Thyroid gland (tissue), 4 donors: ENCODE data around the gene LRRIQ4. TPM values are rescaled to one million over a fixed set of nuclear protein-coding genes. Genes with fewer than 3 reads are reported as not detected.

ENCODE experiments used
- DNase-seq, 2 donors: peaks; one replicate each; pipeline ENCODE4 v3.0.0-alpha.2; 2019
- H3K27ac ChIP-seq, 3 donors: fragments of 200-600 bp; sonication (generic); 1 replicate in 2 of 3; 2 replicates in 1 of 3; pipeline ENCODE4 v1.5.1; 2016 to 2019; ENCODE audit warnings: mild to moderate bottlenecking in 1 of 3, moderate library complexity in 1 of 3
- H3K27me3 ChIP-seq: fragments of 200-600 bp; sonication (generic); one replicate; pipeline ENCODE4 v1.5.1; 2019
- H3K36me3 ChIP-seq, 2 donors: fragments of 200-600 bp; sonication (generic); one replicate each; pipeline ENCODE4 v1.5.1; 2016 to 2019
- H3K4me1 ChIP-seq, 2 donors: fragments of 200-600 bp; sonication (generic); one replicate each; pipeline ENCODE4 v1.5.1; 2017 to 2019
- H3K4me3 ChIP-seq, 3 donors: fragments of 200-600 bp; sonication (generic); replicated peaks in 1 of 3; 1 replicate in 2 of 3; 2 replicates in 1 of 3; pipeline ENCODE4 v1.5.1; 2016; ENCODE audit warnings: mild to moderate bottlenecking in 1 of 3
- H3K9me3 ChIP-seq: fragments of 200-600 bp; sonication (generic); one replicate; pipeline ENCODE4 v1.5.1; 2017
- CTCF ChIP-seq, 6 experiments: fragments of 200-600 bp in 3 of 6; fragments of 450-650 bp in 3 of 6; sonication (generic) in 3 of 6; IDR thresholded peaks; one replicate each; pipeline ENCODE4 v1.5.1; 2016 to 2019; ENCODE audit warnings: antibody characterized with exemption in 6 of 6, mild to moderate bottlenecking in 2 of 6, inconsistent platforms in 1 of 6, moderate library complexity in 1 of 6
- POLR2A ChIP-seq, 2 donors: fragments of 450-650 bp; IDR thresholded peaks; one replicate each; pipeline ENCODE4 v1.6.1; 2017; ENCODE audit warnings: antibody characterized with exemption in 2 of 2, mild to moderate bottlenecking in 2 of 2, moderate library complexity in 1 of 2
- WGBS, 2 donors: methylation state at CpG; one replicate each; pipeline ENCODE4 v1.1.5; 2017; 5-methylcytosine and 5-hydroxymethylcytosine counted together
- intact Hi-C: fragments of 100-400 bp; cut with DNase I; formaldehyde crosslinking; loops from one replicate; pipeline ENCODE4 v1.15.1; 2023
- total RNA-seq, 4 donors: library from RNA; depleted of rRNA; stranded (reverse); fragments of >200 nt; gene quantifications; one replicate each; pipeline ENCODE4 v1.2.3, GENCODE V29; 2016

LRRIQ4 gene
- total RNA-seq: under 1 TPM in 1 of 4 donors, not detected in 3; 0.29 TPM

GRCh38 chr3:169812332-169813235, at the start of gene LRRIQ4, which contains the start of gene LRRC34:
LRRIQ4 (plus strand) TSS chr3:169812870; CDS start chr3:169821922, 9,052 bp downstream.
LRRC34 (minus strand) TSS chr3:169812904; CDS start chr3:169812548, 356 bp downstream.
- intact Hi-C loops: no loop called here
- WGBS, 2 donors: 11 to 28% methylated on average over 9 to 14 of the region's 56 CpGs

DNA sequence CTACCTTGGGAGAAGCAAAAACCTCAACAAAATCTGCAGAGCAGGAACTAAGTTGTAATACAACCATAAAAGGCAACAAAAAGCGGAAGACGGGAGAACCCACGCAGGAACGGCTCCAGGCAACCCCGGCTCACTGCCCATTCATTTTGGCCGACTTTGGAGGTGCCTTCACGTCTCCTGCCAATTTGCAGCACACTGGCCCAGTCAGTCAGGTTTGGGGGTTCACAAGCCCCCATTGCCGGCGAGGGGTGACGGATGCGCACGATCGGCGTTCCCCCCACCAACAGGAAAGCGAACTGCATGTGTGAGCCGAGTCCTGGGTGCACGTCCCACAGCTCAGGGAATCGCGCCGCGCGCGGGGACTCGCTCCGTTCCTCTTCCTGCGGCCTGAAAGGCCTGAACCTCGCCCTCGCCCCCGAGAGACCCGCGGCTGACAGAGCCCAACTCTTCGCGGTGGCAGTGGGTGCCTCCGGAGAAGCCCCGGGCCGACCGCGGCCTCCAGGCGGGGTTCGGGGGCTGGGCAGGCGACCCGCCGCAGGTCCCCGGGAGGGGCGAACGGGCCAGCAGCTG, 48.3 kb upstream of the LRRIQ4 start:
- H3K4me3 ChIP-seq: peak overlapping the region; percentile 30 to 96 (median 75)
- peak overlapping the region; percentile 96 to 99 (median 98) for H3K27ac ChIP-seq
- H3K27me3 ChIP-seq: no peaks in the 10 kb centered on the region
- no peak for TF ChIP-seq POLR2A (IDR thresholded peaks at IDR 0.05)
- peak in 1 of 6 experiments; percentile 3 for TF ChIP-seq CTCF (IDR thresholded peaks at IDR 0.05)
- no peaks in the 10 kb centered on the region for H3K36me3 ChIP-seq
- peaks cover 6 to 11% of the 10 kb centered on the region in 2 donors for H3K4me1 ChIP-seq
- intact Hi-C loops: no loop called here
- 0 to 2% methylated on average over 26 to 28 of the region's 46 CpGs for WGBS, 2 donors
- no peaks in the 10 kb centered on the region for H3K9me3 ChIP-seq
- peak; percentile 49 to 54 for DNase-seq

More at GRCh38 chr3:169812332-169813235, at the start of gene LRRIQ4, which contains the start of gene LRRC34:
- Histone ChIP-seq H3K27ac (peak within 1 kb of the TSS; percentile 26 to 75 (median 61)), H3K4me3 (peak within 1 kb of the TSS; percentile 27 to 85 (median 78)), H3K9me3 (no peaks in the 10 kb centered on the region), H3K36me3 (no peaks in the 10 kb centered on the region), H3K4me1 (peaks cover 5 to 6% of the 10 kb centered on the region in 2 donors), H3K27me3 (no peaks in the 10 kb centered on the region)
- TF ChIP-seq CTCF (IDR thresholded peaks at IDR 0.05): no peak
- TF ChIP-seq POLR2A (IDR thresholded peaks at IDR 0.05): no peak
- DNase-seq: peak; percentile 78 to 80

DNA sequence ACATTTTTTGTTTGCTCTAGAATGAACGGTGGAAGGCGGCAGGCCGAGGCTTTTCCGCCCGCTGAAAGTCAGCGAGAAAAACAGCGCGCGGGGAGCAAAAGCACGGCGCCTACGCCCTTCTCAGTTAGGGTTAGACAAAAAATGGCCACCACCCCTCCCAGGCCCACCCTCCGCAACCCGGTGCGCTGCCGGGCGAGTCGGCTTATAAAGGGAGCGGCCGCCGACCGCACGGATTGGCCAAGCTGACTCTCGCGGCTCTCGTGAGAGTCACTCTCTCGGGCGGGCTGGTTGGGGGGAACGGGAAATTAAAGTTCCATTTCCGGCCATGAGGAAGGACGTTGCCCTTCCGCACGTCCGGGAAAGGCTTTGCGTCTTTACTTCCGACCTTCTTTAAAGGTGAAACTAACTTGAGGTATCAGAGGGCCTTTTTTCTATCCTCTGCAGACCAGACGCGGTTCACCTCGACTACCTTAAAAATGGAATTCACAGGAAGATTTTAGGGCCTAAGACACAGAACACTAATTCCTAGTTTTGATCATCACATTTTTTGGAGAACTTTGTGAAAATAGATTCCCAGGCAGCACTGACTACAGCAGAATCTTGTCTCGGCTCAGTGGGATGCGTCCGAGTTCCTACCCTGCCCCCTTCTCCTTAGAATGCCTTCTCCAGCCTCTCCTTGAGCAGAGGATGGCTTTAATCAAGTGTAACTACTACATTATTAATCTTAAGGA, 47.6 kb upstream of the LRRIQ4 start, which contains the start of gene TERC:
Gene TERC (minus strand): TSS at position 179 of the 731 bp plus-strand sequence.
- no peaks in the 10 kb centered on the region for H3K9me3 ChIP-seq
- WGBS, 2 donors: 5% methylated on average over 41 to 42 of the region's 42 CpGs
- H3K4me3 ChIP-seq: peak within 1 kb of the TSS; percentile 30 to 96 (median 75)
- H3K4me1 ChIP-seq: peaks cover 6 to 11% of the 10 kb centered on the region in 2 donors
- H3K36me3 ChIP-seq: no peaks in the 10 kb centered on the region
- peak; percentile 94 to 96 for DNase-seq
- no peaks in the 10 kb centered on the region for H3K27me3 ChIP-seq
- H3K27ac ChIP-seq: peak within 1 kb of the TSS; percentile 96 to 99 (median 98)
- TF ChIP-seq CTCF (IDR thresholded peaks at IDR 0.05): no peak
- peak; percentile 73 to 95 for TF ChIP-seq POLR2A (IDR thresholded peaks at IDR 0.05)
- intact Hi-C loops: no loop called here

DNA sequence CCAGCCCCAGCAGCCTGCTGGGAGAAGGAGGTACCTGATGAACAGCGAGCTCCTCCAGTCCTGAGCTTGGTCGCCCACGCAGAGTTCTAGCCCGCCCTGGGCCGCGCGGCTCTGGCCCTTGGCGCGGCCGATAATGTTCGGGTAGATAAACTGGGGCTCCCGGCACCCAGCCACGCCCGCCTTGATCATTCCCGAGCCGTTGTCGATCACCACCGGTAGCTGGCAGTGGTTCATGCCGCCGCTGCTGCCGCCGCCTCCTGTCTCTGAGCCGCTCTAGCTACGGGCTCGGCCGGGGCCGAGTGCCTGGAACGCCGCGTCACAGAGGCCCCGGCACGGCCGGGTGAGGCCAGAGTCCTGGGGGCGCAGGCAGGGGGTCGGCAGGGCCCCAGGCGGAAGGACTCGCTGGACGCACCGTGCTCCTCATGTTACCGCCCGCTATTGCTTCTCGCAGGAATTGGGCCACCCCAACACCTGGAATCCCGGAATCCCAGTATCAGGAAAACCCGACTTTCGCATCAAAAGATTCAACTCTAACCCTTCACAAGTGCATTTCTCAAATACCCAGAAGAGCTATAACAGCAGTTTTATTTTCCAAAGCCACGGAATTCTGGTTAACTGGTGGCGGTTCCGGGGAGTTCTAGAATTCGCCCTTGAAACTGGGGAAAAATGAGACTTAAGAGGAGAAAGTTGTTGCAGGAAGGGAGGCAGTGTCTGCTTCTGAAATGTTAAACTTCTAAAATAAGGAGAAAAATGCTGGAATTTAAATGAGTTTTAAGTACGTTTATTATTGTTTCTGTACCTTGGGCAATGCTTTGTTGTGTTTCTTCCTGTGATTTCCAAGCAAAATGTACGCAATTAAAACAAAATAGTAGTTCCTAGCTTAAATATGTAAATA, 43.1 kb upstream of the LRRIQ4 start, which contains the start of gene ACTRT3:
Gene ACTRT3 (minus strand): TSS at position 275 of the 895 bp plus-strand sequence. CDS start 41 bp downstream, at position 234.
- 2 to 6% methylated on average over 16 to 24 of the region's 51 CpGs for WGBS, 2 donors
- H3K9me3 ChIP-seq: no peaks in the 10 kb centered on the region
- peak within 1 kb of the TSS; percentile 83 to 98 (median 91) for H3K27ac ChIP-seq
- peaks cover 6 to 8% of the 10 kb centered on the region in 2 donors for H3K4me1 ChIP-seq
- TF ChIP-seq POLR2A (IDR thresholded peaks at IDR 0.05) (peak in 1 of 2 donors; percentile 45), CTCF (IDR thresholded peaks at IDR 0.05) (no peak)
- H3K4me3 ChIP-seq: peak within 1 kb of the TSS; percentile 10 to 30 (median 27)
- no peaks in the 10 kb centered on the region for H3K36me3 ChIP-seq
- H3K27me3 ChIP-seq: no peaks in the 10 kb centered on the region
- peak; percentile 65 to 71 for DNase-seq
- intact Hi-C loops: no loop called here
